GM12801 (cell line): ENCODE data around the gene NAT14.

Experiments used
- CTCF ChIP-seq: IDR thresholded peaks from one replicate; pipeline ENCODE4 v1.5.1; 2011; ENCODE audit warnings: control low read depth; ENCODE audit not compliant: insufficient read length; ENCODE audit errors: extremely low read depth

The NAT14 gene

DNA sequence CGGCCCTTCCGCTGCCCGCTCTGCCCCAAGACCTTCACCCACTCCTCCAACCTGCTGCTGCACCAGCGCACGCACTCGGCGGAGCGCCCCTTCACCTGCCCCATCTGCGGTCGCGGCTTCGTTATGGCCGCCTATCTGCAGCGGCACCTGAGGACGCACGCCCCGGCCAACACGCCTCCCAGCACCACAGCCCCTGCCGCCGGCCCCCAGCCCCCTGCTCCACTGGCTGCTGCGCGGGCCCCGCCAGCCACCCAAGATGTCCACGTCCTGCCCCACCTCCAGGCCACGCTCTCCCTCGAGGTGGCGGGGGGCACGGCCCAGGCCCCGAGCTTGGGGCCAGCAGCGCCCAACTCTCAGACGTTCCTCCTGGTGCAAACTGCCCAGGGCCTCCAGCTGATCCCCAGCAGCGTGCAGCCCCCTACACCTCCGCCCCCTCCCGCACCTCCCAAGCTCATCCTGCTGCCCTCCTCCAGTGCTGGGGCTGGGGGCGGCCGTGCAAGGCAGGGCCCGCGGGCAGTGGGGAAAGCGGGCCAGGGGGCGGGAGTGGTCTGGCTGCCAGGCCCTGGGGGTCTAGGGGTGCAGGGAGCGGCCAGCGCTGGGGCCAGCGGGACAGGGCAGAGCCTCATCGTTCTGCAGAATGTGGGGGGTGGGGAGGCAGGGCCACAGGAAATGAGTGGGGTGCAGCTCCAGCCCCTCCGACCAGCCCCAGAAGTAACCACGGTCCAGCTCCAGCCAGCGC lies 1.9 kb upstream of the NAT14 start:
- no peak for TF ChIP-seq CTCF

DNA sequence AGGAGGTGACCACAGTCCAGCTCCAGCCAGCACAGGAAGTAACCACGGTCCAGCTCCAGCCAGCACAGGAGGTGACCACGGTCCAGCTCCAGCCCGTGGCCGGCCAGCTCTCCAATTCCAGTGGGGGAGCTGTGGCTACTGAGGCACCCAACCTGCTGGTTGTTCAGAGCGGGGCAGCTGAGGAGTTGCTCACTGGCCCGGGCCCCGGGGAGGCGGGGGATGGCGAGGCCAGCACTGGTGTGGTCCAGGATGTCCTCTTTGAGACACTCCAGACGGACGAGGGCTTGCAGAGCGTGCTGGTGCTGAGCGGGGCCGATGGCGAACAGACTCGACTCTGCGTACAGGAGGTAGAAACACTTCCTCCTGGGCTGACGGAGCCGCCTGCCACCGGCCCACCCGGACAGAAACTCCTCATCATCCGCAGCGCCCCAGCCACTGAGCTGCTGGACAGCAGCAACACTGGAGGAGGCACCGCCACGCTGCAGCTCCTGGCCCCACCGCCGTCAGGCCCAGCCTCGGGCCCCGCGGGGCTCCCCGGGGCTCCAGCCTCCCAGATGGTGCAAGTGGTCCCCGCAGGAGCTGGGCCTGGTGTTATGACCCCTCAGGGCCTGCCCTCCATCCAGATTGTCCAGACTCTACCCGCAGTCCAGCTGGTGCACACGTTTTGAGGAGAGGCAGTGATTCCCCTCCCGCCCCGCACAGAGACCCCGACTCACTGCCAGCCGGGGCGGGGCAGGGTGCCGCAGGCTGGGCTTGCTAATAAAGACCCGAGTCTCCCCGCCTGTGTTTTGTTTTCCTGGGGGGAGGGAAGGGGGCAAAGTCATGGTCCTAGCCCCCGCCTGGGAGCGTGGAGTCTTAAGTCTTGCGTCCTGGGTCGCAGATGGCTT lies 1.0 kb upstream of the NAT14 start:
- TF ChIP-seq CTCF, result no peak

DNA sequence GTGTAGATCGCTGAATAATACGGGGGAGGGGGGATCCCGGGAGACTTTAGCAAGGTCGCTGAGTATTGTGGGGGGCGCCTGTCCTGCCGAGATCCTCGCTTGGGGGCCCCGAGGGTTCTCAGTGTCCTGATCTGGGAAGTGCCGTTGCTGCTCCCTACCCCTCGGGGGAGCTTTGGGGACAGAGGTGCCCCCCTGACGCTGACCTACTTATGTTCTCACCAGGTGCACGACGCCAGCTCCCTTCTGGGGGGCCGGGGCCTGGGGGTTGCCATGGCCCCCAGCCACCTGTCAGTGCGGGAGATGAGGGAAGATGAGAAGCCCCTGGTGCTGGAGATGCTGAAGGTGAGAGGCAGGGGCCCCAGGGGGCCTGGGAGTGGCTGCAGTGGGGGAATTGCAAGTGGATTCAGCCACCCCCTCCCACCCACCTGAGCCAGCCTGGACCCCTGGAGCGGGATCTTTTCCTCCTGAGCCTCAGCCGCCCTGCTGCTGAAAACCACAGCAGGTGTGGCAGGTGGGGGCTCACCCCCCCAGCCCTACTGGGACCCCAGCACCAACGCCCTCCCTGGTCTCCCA lies 537 bp downstream of the NAT14 start:
- no peak for TF ChIP-seq CTCF

DNA sequence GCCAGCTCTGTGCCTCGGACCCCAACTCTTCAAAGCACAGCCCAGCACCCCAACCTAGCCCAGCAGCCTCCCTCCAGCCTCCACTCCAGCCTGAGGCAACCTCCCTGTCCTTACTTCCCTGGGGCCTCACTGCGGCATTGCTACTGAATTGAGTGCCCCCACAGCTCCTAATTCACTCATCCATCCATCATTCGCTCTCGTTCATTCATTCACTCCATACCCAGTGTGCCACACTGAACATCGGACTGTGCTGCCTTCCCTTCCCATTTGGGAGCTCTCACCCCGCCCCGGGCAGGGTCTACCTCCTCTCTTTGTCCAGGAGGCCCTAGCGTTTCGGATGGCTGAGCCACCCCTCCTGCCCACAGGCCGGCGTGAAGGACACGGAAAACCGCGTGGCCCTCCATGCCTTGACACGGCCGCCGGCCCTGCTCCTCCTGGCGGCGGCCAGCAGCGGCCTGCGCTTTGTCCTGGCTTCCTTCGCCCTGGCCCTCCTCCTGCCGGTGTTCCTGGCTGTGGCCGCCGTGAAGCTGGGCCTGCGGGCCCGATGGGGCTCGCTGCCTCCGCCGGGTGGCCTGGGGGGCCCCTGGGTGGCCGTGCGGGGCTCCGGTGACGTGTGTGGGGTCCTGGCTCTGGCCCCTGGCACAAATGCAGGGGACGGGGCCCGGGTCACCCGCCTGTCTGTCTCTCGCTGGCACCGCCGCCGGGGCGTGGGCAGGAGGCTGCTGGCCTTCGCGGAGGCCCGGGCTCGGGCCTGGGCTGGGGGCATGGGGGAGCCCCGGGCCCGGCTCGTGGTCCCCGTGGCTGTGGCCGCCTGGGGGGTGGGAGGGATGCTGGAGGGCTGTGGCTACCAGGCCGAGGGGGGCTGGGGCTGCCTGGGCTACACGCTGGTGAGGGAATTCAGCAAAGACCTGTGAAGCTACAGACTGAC lies 1.3 kb downstream of the NAT14 start:
- TF ChIP-seq CTCF, result no peak

DNA sequence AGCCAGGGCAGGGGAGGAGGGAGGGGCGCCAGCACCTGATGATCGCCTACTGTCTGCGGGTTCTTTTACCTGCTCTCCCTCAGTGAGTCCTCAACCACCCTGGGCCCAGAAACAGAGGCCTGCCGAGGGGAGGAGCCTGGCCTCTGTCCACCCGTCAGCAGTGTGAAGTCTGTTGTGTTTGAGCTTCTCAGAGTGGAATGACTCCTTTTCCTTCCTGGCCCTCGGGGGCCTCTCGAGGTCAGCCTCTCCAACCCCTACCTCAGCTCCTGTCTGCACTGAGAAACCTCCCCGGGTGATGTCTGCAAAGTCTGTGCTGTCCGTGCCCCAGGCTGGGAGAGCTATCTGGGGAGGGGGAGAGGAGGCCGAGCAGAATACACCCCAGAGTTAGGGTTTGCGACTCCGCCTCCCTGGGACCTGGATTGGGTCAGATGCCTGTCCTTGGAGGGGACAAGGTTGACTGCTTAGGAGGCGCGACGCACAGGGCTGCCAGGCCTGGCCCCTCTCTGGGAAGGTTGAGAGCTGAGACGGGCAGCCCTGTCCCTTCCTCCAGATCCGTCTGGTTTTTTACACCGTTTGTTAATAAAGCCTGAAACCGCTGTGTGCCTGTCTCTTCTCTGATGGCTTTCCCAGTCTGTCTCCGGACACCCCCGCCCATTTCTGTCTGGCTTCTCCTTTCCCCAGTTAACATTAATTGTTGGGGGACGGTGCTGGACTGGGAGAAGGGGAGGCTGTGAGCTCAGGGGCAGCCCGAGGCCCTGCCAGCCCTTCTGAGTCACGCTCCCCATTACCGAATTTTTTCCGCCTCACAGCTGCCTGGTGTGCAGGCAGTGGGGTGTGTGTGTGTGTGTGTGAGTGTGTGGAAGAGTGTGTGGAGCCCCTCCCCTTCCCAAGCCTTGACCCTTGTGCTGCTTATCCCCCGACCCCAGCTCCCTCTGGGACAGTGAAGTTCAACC lies 2.3 kb downstream of the NAT14 start:
- TF ChIP-seq CTCF, result no peak

- no peak for TF ChIP-seq CTCF
Observed at GRCh38 chr19:55487924-55488687, 3.1 kb downstream of the NAT14 start, which contains the start of gene SSC5D. Gene SSC5D (plus strand): TSS chr19:55488436. CDS start chr19:55488590, 154 bp downstream.
